MM.1S (cell line): ENCODE measurements around the gene GDPD5.

Experiments
- EZH2 ChIP-seq: fragments of 300-600 bp; sonication (generic); optimal IDR thresholded peaks from 2 replicates; pipeline ENCODE3; 2017; ENCODE audit warnings: low read depth, mild to moderate bottlenecking, antibody characterized with exemption, low read length, mixed read lengths
- EZH2phosphoT487 ChIP-seq: fragments of 300-600 bp; sonication (generic); IDR thresholded peaks from 2 replicates; pipeline ENCODE4 v1.6.1; 2018; ENCODE audit warnings: antibody characterized with exemption, low read length

- TF ChIP-seq EZH2phosphoT487: no peak
- no peak for TF ChIP-seq EZH2
Measured at GRCh38 chr11:75509020-75509720, 16.6 kb downstream of the GDPD5 start.
